SU-DHL-6 (cell line): Measurements from ENCODE around the gene CFAP54.

Source experiments
- CTCF ChIP-seq: fragments of 200-600 bp; sonication (generic); IDR thresholded peaks from one replicate; pipeline ENCODE4 v1.5.1; 2017; ENCODE audit warnings: antibody characterized with exemption, mild to moderate bottlenecking, low read length, moderate library complexity; ENCODE audit not compliant: insufficient read depth, poor library complexity, severe bottlenecking
- EZH2phosphoT487 ChIP-seq: fragments of 200-600 bp; sonication (generic), shearing (Covaris generic); conservative IDR thresholded peaks from 2 replicates; pipeline ENCODE4 v1.6.1; 2018; ENCODE audit warnings: mild to moderate bottlenecking, antibody characterized with exemption, low read length, moderate library complexity, mixed read lengths

GRCh38 chr12:96752211-96752610, 262.8 kb downstream of the CFAP54 start:
- TF ChIP-seq CTCF (no peak), EZH2phosphoT487 (no peak)
